ENCODE results near the gene EXOC2.

- no peak for TF ChIP-seq CTCF (IDR thresholded peaks at IDR 0.05)
- no peak for TF ChIP-seq EP300 (IDR thresholded peaks at IDR 0.05; ENCODE audit: low read depth)
- no peak for TF ChIP-seq POLR2A (IDR thresholded peaks at IDR 0.05)
- no peak for TF ChIP-seq POLR2AphosphoS5 (IDR thresholded peaks at IDR 0.05)
These were observed 106.4 kb downstream of the EXOC2 start for GRCh38 chr6:586553-586952.

All from transverse colon (tissue), 4 donors.